PC-9 (cell line): ENCODE data around the gene TRIM66.

Experiments used
- EZH2 ChIP-seq: fragments of 200-600 bp; sonication (generic); IDR thresholded peaks from 2 replicates; pipeline ENCODE4 v1.8.0; 2017; ENCODE audit warnings: antibody characterized with exemption, low read depth
- TF ChIP-seq, protein P1 (sequence below): fragments of 200-600 bp; sonication (generic); conservative IDR thresholded peaks from 2 replicates; pipeline ENCODE4 v1.6.1; 2017; ENCODE audit warnings: mixed run types, antibody characterized with exemption, mild to moderate bottlenecking, moderate library complexity

DNA sequence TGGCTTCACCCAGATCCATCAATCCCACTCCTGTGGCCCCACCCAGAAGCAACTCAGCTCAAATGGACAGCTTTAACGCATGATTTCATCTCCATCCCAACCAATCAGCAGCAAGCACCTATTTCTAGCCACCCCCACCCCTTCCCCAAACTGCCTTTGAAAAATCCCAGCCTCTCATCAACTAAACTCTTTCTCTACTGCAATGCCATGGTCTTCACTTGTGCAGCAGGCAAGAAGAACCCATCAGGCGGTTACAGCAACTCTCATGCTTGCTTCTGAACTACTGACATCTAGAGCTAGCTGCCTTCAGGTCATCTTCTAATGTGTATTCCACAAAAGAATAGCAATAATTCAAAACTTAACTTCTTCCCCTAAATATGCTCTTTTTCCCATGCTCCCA, 46.3 kb downstream of the TRIM66 start:
- TF ChIP-seq, protein P1, sequence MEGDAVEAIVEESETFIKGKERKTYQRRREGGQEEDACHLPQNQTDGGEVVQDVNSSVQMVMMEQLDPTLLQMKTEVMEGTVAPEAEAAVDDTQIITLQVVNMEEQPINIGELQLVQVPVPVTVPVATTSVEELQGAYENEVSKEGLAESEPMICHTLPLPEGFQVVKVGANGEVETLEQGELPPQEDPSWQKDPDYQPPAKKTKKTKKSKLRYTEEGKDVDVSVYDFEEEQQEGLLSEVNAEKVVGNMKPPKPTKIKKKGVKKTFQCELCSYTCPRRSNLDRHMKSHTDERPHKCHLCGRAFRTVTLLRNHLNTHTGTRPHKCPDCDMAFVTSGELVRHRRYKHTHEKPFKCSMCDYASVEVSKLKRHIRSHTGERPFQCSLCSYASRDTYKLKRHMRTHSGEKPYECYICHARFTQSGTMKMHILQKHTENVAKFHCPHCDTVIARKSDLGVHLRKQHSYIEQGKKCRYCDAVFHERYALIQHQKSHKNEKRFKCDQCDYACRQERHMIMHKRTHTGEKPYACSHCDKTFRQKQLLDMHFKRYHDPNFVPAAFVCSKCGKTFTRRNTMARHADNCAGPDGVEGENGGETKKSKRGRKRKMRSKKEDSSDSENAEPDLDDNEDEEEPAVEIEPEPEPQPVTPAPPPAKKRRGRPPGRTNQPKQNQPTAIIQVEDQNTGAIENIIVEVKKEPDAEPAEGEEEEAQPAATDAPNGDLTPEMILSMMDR = no peak
- TF ChIP-seq EZH2 = no peak
